A549 (cell line): ENCODE results near the gene CNGA1. TPM values are rescaled to one million over a fixed set of nuclear protein-coding genes. Genes with fewer than 3 reads are reported as not detected.
"Not testable (repeated sequence)": the region's sequence is repeated elsewhere in the genome, so short reads cannot be mapped to it uniquely, and the experiment has no call there.

Source experiments
- ATAC-seq, 2 experiments: fragments of 200-7000 bp in 1 of 2; fragments of >200 bp in 1 of 2; cut with Nextera tagmentation in 1 of 2; cut with Tn5 transposase in 1 of 2; 3 replicates each; pipeline versions ENCODE4 v1.8.0 to v1.9.1; 2018 to 2020; ENCODE audit warnings: mild to moderate bottlenecking in 1 of 2, moderate library complexity in 1 of 2
- CTCF ChIA-PET: fragments of 300-600 bp; sonication (Branson Sonifier 250); formaldehyde crosslinking; extraction: SDS; loops from one replicate; lab custom pipeline; 2021; ENCODE audit warnings: antibody characterized with exemption, inconsistent platforms; lab: Yijun Ruan, JAX
- POLR2A ChIA-PET: fragments of 350-600 bp; formaldehyde crosslinking; extraction: SDS; loops from one replicate; lab custom pipeline; 2021; ENCODE audit warnings: antibody characterized with exemption, inconsistent platforms; lab: Yijun Ruan, JAX
- DNase-seq, 2 experiments: peaks; one replicate each; pipeline versions ENCODE4 v3.0.0 to v3.0.0-alpha.2; 2011 to 2016; ENCODE audit warnings: low read depth in 1 of 2, low spot score in 1 of 2
- FAIRE-seq: peaks from 2 replicates; lab custom pipeline; 2011; peaks lifted over from hg19 to GRCh38; lab: Jason Lieb, UNC
- H3K27ac ChIP-seq, 2 experiments: fragments of >200 bp; sonication (Bioruptor Twin); formaldehyde crosslinking; 3 replicates each; pipeline ENCODE4 v1.5.1; 2016 to 2017
- H3K4me1 ChIP-seq: fragments of >200 bp; sonication (Bioruptor Twin); formaldehyde crosslinking; 3 replicates; pipeline ENCODE4 v1.6.1; 2016
- H3K4me2 ChIP-seq: fragments of >200 bp; sonication (Bioruptor Twin); formaldehyde crosslinking; 3 replicates; pipeline ENCODE4 v1.6.1; 2016
- H3K4me3 ChIP-seq: fragments of >200 bp; sonication (Bioruptor Twin); formaldehyde crosslinking; 3 replicates; pipeline ENCODE4 v1.5.1; 2016
- H3K9me3 ChIP-seq: fragments of >200 bp; sonication (Bioruptor Twin); formaldehyde crosslinking; 3 replicates; pipeline ENCODE4 v1.6.1; 2016
- CTCF ChIP-seq: fragments of >200 bp; sonication (Bioruptor Twin); formaldehyde crosslinking; IDR thresholded peaks from 3 replicates; pipeline ENCODE4 v1.5.1; 2016
- EHF ChIP-seq: fragments of 250-450 bp; sonication (Bioruptor Pico); IDR thresholded peaks from 2 replicates; pipeline ENCODE4 v1.5.0; 2020; ENCODE audit warnings: mild to moderate bottlenecking
- HDAC2 ChIP-seq: fragments of 200-600 bp; sonication (generic); IDR thresholded peaks from 2 replicates; pipeline ENCODE4 v1.6.1; 2016
- HES2 ChIP-seq: fragments of >200 bp; sonication (Bioruptor Twin); formaldehyde crosslinking; IDR thresholded peaks from 2 replicates; pipeline ENCODE4 v1.6.1; 2016
- KDM5A ChIP-seq: fragments of 200-600 bp; sonication (generic); IDR thresholded peaks from 2 replicates; pipeline ENCODE4 v1.6.1; 2016; ENCODE audit warnings: antibody characterized with exemption, mild to moderate bottlenecking
- MAZ ChIP-seq: fragments of 150-350 bp; IDR thresholded peaks from 2 replicates; pipeline ENCODE4 v1.6.1; 2014; ENCODE audit warnings: antibody characterized with exemption, low read depth, low read length, borderline replicate concordance
- PBX3 ChIP-seq: IDR thresholded peaks from 2 replicates; pipeline ENCODE4 v1.6.1; 2012
- POLR2AphosphoS2 ChIP-seq: conservative IDR thresholded peaks from 2 replicates; pipeline ENCODE4 v1.6.1; 2012; ENCODE audit warnings: low read length, improper control_type of control experiment, inconsistent platforms
- REST ChIP-seq: fragments of 200-600 bp; sonication (generic); IDR thresholded peaks from 2 replicates; pipeline ENCODE4 v1.6.1; 2016; ENCODE audit warnings: antibody characterized with exemption, mild to moderate bottlenecking, moderate library complexity
- SREBF2 ChIP-seq: fragments of 450-650 bp; IDR thresholded peaks from 2 replicates; pipeline ENCODE4 v1.6.1; 2014; ENCODE audit warnings: mild to moderate bottlenecking, moderate library complexity
- ZFP36 ChIP-seq: fragments of 450-650 bp; IDR thresholded peaks from 2 replicates; pipeline ENCODE4 v1.6.1; 2014; ENCODE audit warnings: borderline replicate concordance; ENCODE audit not compliant: partially characterized antibody
- ZNF302 ChIP-seq: fragments of 250-450 bp; sonication (Bioruptor Pico); IDR thresholded peaks from 2 replicates; pipeline ENCODE4 v1.9.0; 2021; ENCODE audit warnings: inconsistent platforms, mild to moderate bottlenecking, moderate library complexity
- WGBS: methylation state at CpG from one replicate; pipeline ENCODE4 v1.1.6; 2017; ENCODE audit errors: missing lambda C conversion rate; 5-methylcytosine and 5-hydroxymethylcytosine counted together
- polyA plus RNA-seq, 4 experiments: library from polyadenylated mRNA; depleted of rRNA in 3 of 4; stranded (reverse); fragments of >200 nt; fragmentation: RNase III in 1 of 4; extraction: RNeasy Plus Mini Kit Qiagen cat#74134 plus additional on column Dnase treatment in 1 of 4; gene quantifications; 2 replicates in 3 of 4; 3 replicates in 1 of 4; pipeline ENCODE4 v1.2.3, GENCODE V29; 2011 to 2017

Gene CNGA1
- polyA plus RNA-seq, 2 of the 4 experiments (the other 2 are of a cell fraction), result 0.12 TPM; not detected in 1

DNA sequence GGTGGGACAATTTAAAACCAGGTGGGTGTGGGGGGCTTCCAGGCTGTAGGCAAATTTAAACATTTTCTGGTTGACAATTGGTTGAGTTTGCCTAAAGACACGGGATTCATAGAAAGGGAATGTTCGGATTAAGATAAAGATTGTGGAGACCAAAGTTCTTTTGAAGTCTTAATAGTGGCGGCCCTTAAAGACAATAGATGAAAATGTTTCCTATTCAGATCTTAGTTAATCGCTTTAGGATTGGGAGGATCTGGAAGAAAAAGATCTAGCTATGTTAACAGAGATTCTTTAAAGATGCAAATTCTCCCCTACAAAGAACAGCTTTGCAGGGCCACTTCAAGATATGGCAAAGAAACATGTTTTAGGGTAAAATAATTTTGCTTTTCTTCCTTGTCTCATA lies 4.8 kb downstream of the CNGA1 start (continued):
- no peak for TF ChIP-seq CTCF
- TF ChIP-seq, all 56 proteins: peak for 0

DNA sequence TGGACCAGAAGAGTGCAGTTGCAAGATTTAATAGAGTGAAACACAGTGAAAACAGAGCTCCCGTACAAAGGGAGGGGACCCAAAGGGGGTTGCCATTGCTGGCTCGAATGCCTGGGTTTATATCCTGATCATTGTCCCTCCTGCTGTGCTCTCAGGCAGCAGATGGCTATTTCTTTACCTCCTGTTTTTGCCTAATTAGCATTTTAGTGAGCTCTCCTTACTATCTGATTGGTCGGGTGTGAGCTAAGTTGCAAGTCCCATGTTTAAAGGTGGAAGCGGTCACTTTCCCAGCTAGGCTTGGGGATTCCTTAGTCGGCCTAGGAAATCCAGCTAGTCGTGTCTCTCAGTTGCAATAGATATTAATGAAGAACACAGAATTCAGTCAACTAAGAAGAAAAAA lies 5.6 kb downstream of the CNGA1 start:
- CTCF ChIA-PET, result interaction anchor here (0.7 kb wide), 1 partner anchor 99 kb away, joined by 3 read pairs; no protein-coding TSS in a partner anchor
- POLR2A ChIA-PET, result not testable (repeated sequence)
- WGBS, result 42% methylated on average over 6 of the region's 6 CpGs

DNA sequence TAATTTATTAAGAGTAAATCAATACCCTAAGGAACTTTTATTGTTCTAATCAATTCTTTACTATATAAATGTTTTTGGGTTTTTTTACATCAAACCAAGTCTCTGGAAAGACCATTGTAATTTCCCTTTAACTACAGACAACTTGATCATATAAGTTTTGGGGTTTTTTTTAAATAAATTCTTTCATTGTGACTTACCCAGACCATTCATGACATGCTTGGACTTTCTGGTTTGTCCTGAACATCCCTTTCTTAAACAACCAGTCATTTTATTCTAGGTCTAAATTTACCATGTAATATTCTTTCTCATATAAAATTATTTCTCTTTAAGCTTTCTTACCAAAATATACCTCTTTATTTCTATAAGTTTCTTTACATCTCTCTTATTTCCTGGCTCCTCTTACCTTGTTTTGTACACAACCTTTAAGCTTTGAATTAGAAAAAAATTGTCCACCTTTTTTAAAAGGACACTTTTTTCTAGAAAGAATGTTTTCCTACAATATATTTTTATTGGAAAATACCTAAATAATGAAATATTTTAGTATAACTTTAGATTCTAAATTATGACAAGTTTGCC lies 8.4 kb downstream of the CNGA1 start:
- ChIA-PET CTCF (no interaction called here), POLR2A (no interaction called here)
- FAIRE-seq, result no peak

More for the DNA sequence above, 5.6 kb downstream of the CNGA1 start:
- ATAC-seq, H3K9me3 ChIP-seq, H3K4me2 ChIP-seq, H3K4me3 ChIP-seq, DNase-seq, H3K27ac ChIP-seq, FAIRE-seq, H3K4me1 ChIP-seq: not testable (repeated sequence)

GRCh38 chr4:48005781-48006180 lies 10.7 kb downstream of the CNGA1 start:
- DNase-seq, result no peak
- FAIRE-seq, result no peak
- H3K27ac ChIP-seq, result no peak overlapping the region
- H3K4me3 ChIP-seq, result no peak overlapping the region
- TF ChIP-seq ZNF302 (CRISPR knock-in tag), result no peak
- TF ChIP-seq MAZ, result no peak
- TF ChIP-seq SREBF2, result no peak
- TF ChIP-seq REST, result no peak
- no peak for TF ChIP-seq POLR2AphosphoS2
- no peak for TF ChIP-seq HES2
- no peak for TF ChIP-seq KDM5A
- TF ChIP-seq HDAC2, result no peak
- no peak for TF ChIP-seq PBX3
- no peak for TF ChIP-seq EHF (CRISPR knock-in tag)
- no peak overlapping the region for H3K4me2 ChIP-seq
- WGBS, result 44% methylated on average over 2 of the region's 2 CpGs
- CTCF ChIA-PET, result no interaction called here
- H3K4me1 ChIP-seq, result no peaks in the 10 kb centered on the region
- no peak for ATAC-seq
- H3K9me3 ChIP-seq, result 0 out of 3 replicates have a peak, but pooled peaks cover 3% of the 10 kb centered on the region
- POLR2A ChIA-PET, result no interaction called here

More for the DNA sequence above, 8.4 kb downstream of the CNGA1 start:
- Histone ChIP-seq H3K4me3 (no peak overlapping the region), H3K4me1 (no peaks in the 10 kb centered on the region), H3K4me2 (no peak overlapping the region), H3K9me3 (0 out of 3 replicates have a peak, but pooled peaks cover 3% of the 10 kb centered on the region), H3K27ac (no peak overlapping the region)
- TF ChIP-seq ZFP36 (peak; percentile 87), MAZ (no peak)
- DNase-seq, result peak in 1 of 2 experiments; percentile 8
- ATAC-seq, result no peak
